T-helper 1 cell treated with Interleukin-12 subunit alpha and Interleukin-12 subunit beta and Interleukin-4 antibody, amounts not matched to agents 30 μg/mL and 1 μg/mL, for 36 hours (primary cell): ENCODE measurements around the gene AHCYL1.

ENCODE experiments used
- H3K27ac Mint-ChIP-seq: one replicate; pipeline ENCODE4 v1.8.0; 2021; ENCODE audit warnings: mild to moderate bottlenecking, mixed read lengths
- H3K27me3 Mint-ChIP-seq: one replicate; pipeline ENCODE4 v1.8.0; 2021; ENCODE audit warnings: low read depth, mixed read lengths
- H3K36me3 Mint-ChIP-seq: one replicate; pipeline ENCODE4 v1.8.0; 2021; ENCODE audit warnings: low read depth, mixed read lengths
- H3K4me1 Mint-ChIP-seq: one replicate; pipeline ENCODE4 v1.8.0; 2021; ENCODE audit warnings: low read depth, mixed read lengths
- H3K4me3 Mint-ChIP-seq: one replicate; pipeline ENCODE4 v1.8.0; 2021; ENCODE audit warnings: mild to moderate bottlenecking, moderate library complexity, mixed read lengths
- H3K9me3 Mint-ChIP-seq: one replicate; pipeline ENCODE4 v1.8.0; 2021; ENCODE audit warnings: mixed read lengths

The AHCYL1 gene

GRCh38 chr1:109981004-109981335 lies 3.6 kb upstream of the AHCYL1 start:
- peaks cover 9% of the 10 kb centered on the region for H3K27me3 Mint-ChIP-seq
- H3K4me3 Mint-ChIP-seq: no peak overlapping the region
- peaks cover 9% of the 10 kb centered on the region for H3K36me3 Mint-ChIP-seq
- H3K27ac Mint-ChIP-seq: no peak overlapping the region
- H3K4me1 Mint-ChIP-seq: peaks cover 19% of the 10 kb centered on the region
- H3K9me3 Mint-ChIP-seq: no peaks in the 10 kb centered on the region

GRCh38 chr1:109983380-109984189 lies 980 bp upstream of the AHCYL1 start:
- Mint-ChIP-seq H3K27ac (no peak overlapping the region), H3K27me3 (peaks cover 4% of the 10 kb centered on the region), H3K4me1 (peaks cover 40% of the 10 kb centered on the region), H3K9me3 (no peaks in the 10 kb centered on the region), H3K4me3 (peak overlapping the region; percentile 7), H3K36me3 (peaks cover 14% of the 10 kb centered on the region)

- Mint-ChIP-seq H3K36me3 (peaks cover 13% of the 10 kb centered on the region), H3K27me3 (no peaks in the 10 kb centered on the region), H3K27ac (no peak overlapping the region), H3K9me3 (no peaks in the 10 kb centered on the region), H3K4me1 (peaks cover 40% of the 10 kb centered on the region), H3K4me3 (no peak overlapping the region)
These were observed 442 bp upstream of the AHCYL1 start for GRCh38 chr1:109984190-109984455.

GRCh38 chr1:109985247-109986053 lies 885 bp downstream of the AHCYL1 start:
- peaks cover 13% of the 10 kb centered on the region for H3K36me3 Mint-ChIP-seq
- peak overlapping the region; percentile 97 for H3K4me3 Mint-ChIP-seq
- peak overlapping the region; percentile 93 for H3K27ac Mint-ChIP-seq
- peaks cover 43% of the 10 kb centered on the region for H3K4me1 Mint-ChIP-seq
- H3K27me3 Mint-ChIP-seq: no peaks in the 10 kb centered on the region
- H3K9me3 Mint-ChIP-seq: no peaks in the 10 kb centered on the region

GRCh38 chr1:109986054-109986444 lies 1.5 kb downstream of the AHCYL1 start:
- peaks cover 13% of the 10 kb centered on the region for H3K36me3 Mint-ChIP-seq
- peak overlapping the region; percentile 97 for H3K4me3 Mint-ChIP-seq
- H3K9me3 Mint-ChIP-seq: no peaks in the 10 kb centered on the region
- peaks cover 44% of the 10 kb centered on the region for H3K4me1 Mint-ChIP-seq
- H3K27ac Mint-ChIP-seq: no peak overlapping the region
- no peaks in the 10 kb centered on the region for H3K27me3 Mint-ChIP-seq

GRCh38 chr1:109988349-109988914 lies 3.9 kb downstream of the AHCYL1 start:
- peaks cover 43% of the 10 kb centered on the region for H3K4me1 Mint-ChIP-seq
- no peaks in the 10 kb centered on the region for H3K27me3 Mint-ChIP-seq

GRCh38 chr1:109989506-109990301 lies 5.1 kb downstream of the AHCYL1 start:
- no peak overlapping the region for H3K4me3 Mint-ChIP-seq
- no peaks in the 10 kb centered on the region for H3K27me3 Mint-ChIP-seq
- H3K4me1 Mint-ChIP-seq: peaks cover 39% of the 10 kb centered on the region
- peaks cover 11% of the 10 kb centered on the region for H3K36me3 Mint-ChIP-seq
- H3K9me3 Mint-ChIP-seq: no peaks in the 10 kb centered on the region
- no peak overlapping the region for H3K27ac Mint-ChIP-seq

More at GRCh38 chr1:109988349-109988914, 3.9 kb downstream of the AHCYL1 start:
- Mint-ChIP-seq H3K4me3 (no peak overlapping the region), H3K27ac (no peak overlapping the region), H3K36me3 (peaks cover 13% of the 10 kb centered on the region), H3K9me3 (no peaks in the 10 kb centered on the region)

- Mint-ChIP-seq H3K4me1 (peaks cover 38% of the 10 kb centered on the region), H3K27me3 (no peaks in the 10 kb centered on the region), H3K36me3 (peaks cover 9% of the 10 kb centered on the region), H3K9me3 (no peaks in the 10 kb centered on the region), H3K27ac (no peak overlapping the region), H3K4me3 (no peak overlapping the region)
These were observed 5.7 kb downstream of the AHCYL1 start for GRCh38 chr1:109990302-109990653.

GRCh38 chr1:109991400-109991925 lies 6.9 kb downstream of the AHCYL1 start:
- Mint-ChIP-seq H3K27me3 (no peaks in the 10 kb centered on the region), H3K9me3 (no peaks in the 10 kb centered on the region), H3K4me3 (no peak overlapping the region), H3K36me3 (peaks cover 9% of the 10 kb centered on the region), H3K4me1 (peaks cover 27% of the 10 kb centered on the region), H3K27ac (no peak overlapping the region)

- Mint-ChIP-seq H3K4me3 (no peak overlapping the region), H3K27ac (no peak overlapping the region)
These were observed 9.3 kb downstream of the AHCYL1 start for GRCh38 chr1:109993885-109994284.

GRCh38 chr1:109994654-109995053 lies 10.1 kb downstream of the AHCYL1 start:
- H3K36me3 Mint-ChIP-seq: peaks cover 4% of the 10 kb centered on the region

More at GRCh38 chr1:109993885-109994284, 9.3 kb downstream of the AHCYL1 start:
- no peaks in the 10 kb centered on the region for H3K9me3 Mint-ChIP-seq
- peaks cover 10% of the 10 kb centered on the region for H3K4me1 Mint-ChIP-seq
- H3K36me3 Mint-ChIP-seq: peaks cover 4% of the 10 kb centered on the region
- H3K27me3 Mint-ChIP-seq: no peaks in the 10 kb centered on the region

GRCh38 chr1:109995536-109995935 lies 11.0 kb downstream of the AHCYL1 start:
- H3K36me3 Mint-ChIP-seq: peaks cover 4% of the 10 kb centered on the region
- no peak overlapping the region for H3K4me3 Mint-ChIP-seq
- H3K9me3 Mint-ChIP-seq: no peaks in the 10 kb centered on the region
- peaks cover 7% of the 10 kb centered on the region for H3K4me1 Mint-ChIP-seq
- no peaks in the 10 kb centered on the region for H3K27me3 Mint-ChIP-seq
- no peak overlapping the region for H3K27ac Mint-ChIP-seq

More at GRCh38 chr1:109994654-109995053, 10.1 kb downstream of the AHCYL1 start:
- H3K9me3 Mint-ChIP-seq: no peaks in the 10 kb centered on the region
- H3K27me3 Mint-ChIP-seq: no peaks in the 10 kb centered on the region
- no peak overlapping the region for H3K27ac Mint-ChIP-seq
- peaks cover 10% of the 10 kb centered on the region for H3K4me1 Mint-ChIP-seq
- H3K4me3 Mint-ChIP-seq: no peak overlapping the region

- no peak overlapping the region for H3K4me3 Mint-ChIP-seq
- H3K36me3 Mint-ChIP-seq: peaks cover 4% of the 10 kb centered on the region
- no peaks in the 10 kb centered on the region for H3K27me3 Mint-ChIP-seq
- H3K9me3 Mint-ChIP-seq: no peaks in the 10 kb centered on the region
- no peak overlapping the region for H3K27ac Mint-ChIP-seq
- peaks cover under 1% of the 10 kb centered on the region for H3K4me1 Mint-ChIP-seq
These were observed 11.9 kb downstream of the AHCYL1 start for GRCh38 chr1:109996476-109996875.

- no peaks in the 10 kb centered on the region for H3K27me3 Mint-ChIP-seq
- H3K4me3 Mint-ChIP-seq: no peak overlapping the region
- H3K36me3 Mint-ChIP-seq: peaks cover 4% of the 10 kb centered on the region
- no peak overlapping the region for H3K27ac Mint-ChIP-seq
- H3K9me3 Mint-ChIP-seq: no peaks in the 10 kb centered on the region
- H3K4me1 Mint-ChIP-seq: no peaks in the 10 kb centered on the region
These were observed 12.8 kb downstream of the AHCYL1 start for GRCh38 chr1:109997204-109997866.
